Lung (tissue), 12 donors: ENCODE data around the gene PTTG1IP. TPM values are rescaled to one million over a fixed set of nuclear protein-coding genes. Genes with fewer than 3 reads are reported as not detected.

Experiments
- ATAC-seq: fragments of 200-7000 bp; cut with Tn5 transposase; one replicate; pipeline ENCODE4 v1.9.1; 2020; ENCODE audit warnings: moderate number of reproducible peaks; ENCODE audit not compliant: insufficient read depth, low FRiP score
- DNase-seq, 3 donors: peaks; one replicate each; pipeline ENCODE4 v3.0.0-alpha.2; 2013 to 2017
- H3K27ac ChIP-seq, 2 donors: one replicate each; pipeline ENCODE4 v1.5.1; 2013; ENCODE audit warnings: mild to moderate bottlenecking in 2 of 2, moderate library complexity in 2 of 2, control low read depth in 1 of 2, inconsistent platforms in 1 of 2, low read depth in 1 of 2, low read length in 1 of 2
- H3K27me3 ChIP-seq, 3 donors: one replicate each; pipeline ENCODE4 v1.5.1; 2013; ENCODE audit warnings: low read length in 2 of 3; ENCODE audit not compliant: control insufficient read depth in 3 of 3, insufficient read depth in 3 of 3
- H3K36me3 ChIP-seq, 4 donors: one replicate each; pipeline ENCODE4 v1.5.1; 2013; ENCODE audit warnings: low read length in 4 of 4, mild to moderate bottlenecking in 1 of 4, moderate library complexity in 1 of 4; ENCODE audit not compliant: control insufficient read depth in 4 of 4, insufficient read depth in 4 of 4
- H3K4me1 ChIP-seq, 5 donors: one replicate each; pipeline ENCODE4 v1.5.1; 2013; ENCODE audit warnings: low read length in 5 of 5, mild to moderate bottlenecking in 2 of 5, moderate library complexity in 1 of 5; ENCODE audit not compliant: control insufficient read depth in 5 of 5, insufficient read depth in 5 of 5
- H3K4me3 ChIP-seq: one replicate; pipeline ENCODE4 v1.5.1; 2013; ENCODE audit warnings: mild to moderate bottlenecking, control low read depth, moderate library complexity
- H3K9ac ChIP-seq, 2 donors: one replicate each; pipeline ENCODE4 v1.5.1; 2013; ENCODE audit warnings: low read length in 2 of 2, control low read depth in 1 of 2; ENCODE audit not compliant: insufficient read depth in 1 of 2
- H3K9me3 ChIP-seq, 4 donors: one replicate each; pipeline ENCODE4 v1.5.1; 2013; ENCODE audit warnings: low read length in 3 of 4, mild to moderate bottlenecking in 1 of 4, moderate library complexity in 1 of 4; ENCODE audit not compliant: control insufficient read depth in 4 of 4, insufficient read depth in 3 of 4
- CTCF ChIP-seq: IDR thresholded peaks from 2 replicates; pipeline ENCODE4 v1.5.1; 2012; ENCODE audit warnings: mild to moderate bottlenecking; ENCODE audit errors: control extremely low read depth, extremely low read depth
- WGBS, 2 donors: extraction: QIAGEN DNeasy Blood & Tissue Kit; methylation state at CpG; one replicate each; pipeline ENCODE4 v1.1.7; 2013; 5-methylcytosine and 5-hydroxymethylcytosine counted together
- polyA plus RNA-seq, 2 donors: library from polyadenylated mRNA; stranded (reverse); fragments of 200-250 nt; gene quantifications; one replicate each; pipeline ENCODE4 v1.2.1, GENCODE V29; 2013
- total RNA-seq, 2 donors: library from RNA; depleted of rRNA in 1 of 2; stranded (reverse); fragments of >200 nt in 1 of 2; gene quantifications; one replicate each; pipeline ENCODE4 v1.2.1, GENCODE V29; 2014 to 2021
- donor health status: control.
- donor health status: control.
- donor health status: Bipolar disorder and iron deficiency.
- donor health status: healthy.
- donor health status: DM: yes; HTN: yes; CAD: no.

Gene PTTG1IP
- total and polyA plus RNA-seq, 4 donors, result 139 to 247 (median 226) TPM

- TF ChIP-seq CTCF, result no peak
- DNase-seq (no peak), ATAC-seq (no peak)
- peaks cover 0 to 5% (median 0%) of the 10 kb centered on the region in 3 donors for H3K27me3 ChIP-seq
- WGBS, 2 donors, result 80 to 92% methylated on average over 13 of the region's 13 CpGs
- no peak overlapping the region for H3K27ac ChIP-seq
- H3K9ac ChIP-seq, result no peak overlapping the region
- peaks cover 0 to 18% (median 0%) of the 10 kb centered on the region in 4 donors for H3K36me3 ChIP-seq
- no peaks in the 10 kb centered on the region for H3K9me3 ChIP-seq
- H3K4me3 ChIP-seq, result no peak overlapping the region
- peaks cover 0 to 16% (median 0%) of the 10 kb centered on the region in 5 donors for H3K4me1 ChIP-seq
These were observed 24.6 kb upstream of the PTTG1IP start for GRCh38 chr21:44898011-44898488.

GRCh38 chr21:44897326-44898010, 24.0 kb upstream of the PTTG1IP start:
- Histone ChIP-seq H3K27ac (no peak overlapping the region), H3K9me3 (no peaks in the 10 kb centered on the region), H3K27me3 (peaks cover 0 to 7% (median 0%) of the 10 kb centered on the region in 3 donors), H3K36me3 (peaks cover 0 to 18% (median 0%) of the 10 kb centered on the region in 4 donors), H3K4me1 (peaks cover 0 to 16% (median 0%) of the 10 kb centered on the region in 5 donors), H3K9ac (no peak overlapping the region), H3K4me3 (no peak overlapping the region)
- WGBS, 2 donors, result 69 to 71% methylated on average over 21 of the region's 21 CpGs
- DNase-seq (no peak), ATAC-seq (peak; percentile 41)
- TF ChIP-seq CTCF, result no peak

GRCh38 chr21:44896561-44897286, 23.2 kb upstream of the PTTG1IP start:
- 82 to 89% methylated on average over 25 of the region's 25 CpGs for WGBS, 2 donors
- no peak for TF ChIP-seq CTCF

More at GRCh38 chr21:44896561-44897286, 23.2 kb upstream of the PTTG1IP start:
- H3K4me1 ChIP-seq, result peaks cover 0 to 16% (median 0%) of the 10 kb centered on the region in 5 donors
- DNase-seq (no peak), ATAC-seq (no peak)
- peaks cover 0 to 18% (median 0%) of the 10 kb centered on the region in 4 donors for H3K36me3 ChIP-seq
- H3K27me3 ChIP-seq, result peaks cover 0 to 8% (median 0%) of the 10 kb centered on the region in 3 donors
- no peaks in the 10 kb centered on the region for H3K9me3 ChIP-seq
- no peak overlapping the region for H3K27ac ChIP-seq
- H3K4me3 ChIP-seq, result no peak overlapping the region
- H3K9ac ChIP-seq, result no peak overlapping the region
